Naive thymus-derived CD4-positive, alpha-beta T cell (primary cell): ENCODE results near the gene DMAC2L. TPM values are rescaled to one million over a fixed set of nuclear protein-coding genes. Genes with fewer than 3 reads are reported as not detected.
A peak's percentile ranks its signal among the peaks of the same experiment; 100 is the strongest.
"Not testable (repeated sequence)": the region's sequence is repeated elsewhere in the genome, so short reads cannot be mapped to it uniquely, and the experiment has no call there.

Source experiments
- ATAC-seq: fragments of 150-1000 bp; cut with Tn5 transposase; 2 replicates; pipeline ENCODE4 v1.10.0; 2021; ENCODE audit warnings: mild to moderate bottlenecking, moderate library complexity
- CTCF ChIA-PET: fragments of 350-600 bp; sonication (Branson Sonifier 250); formaldehyde crosslinking; loops from one replicate; lab custom pipeline; 2021; ENCODE audit warnings: antibody characterized with exemption; lab: Charles Lee
- POLR2A ChIA-PET: fragments of 350-600 bp; sonication (Branson Sonifier 250); formaldehyde crosslinking; loops from one replicate; lab custom pipeline; 2021; ENCODE audit warnings: antibody characterized with exemption, inconsistent platforms; lab: Charles Lee
- DNase-seq, 9 donors: peaks; one replicate each; pipeline versions ENCODE4 v3.0.0 to v3.0.0-alpha.2; 2020 to 2022; ENCODE audit warnings: mixed read lengths in 1 of 9
- H3K27ac ChIP-seq: one replicate; pipeline ENCODE4 v1.7.0; 2013; ENCODE audit warnings: mild to moderate bottlenecking, low read depth, low read length, moderate library complexity
- H3K27me3 ChIP-seq, 2 donors: one replicate each; pipeline ENCODE4 v1.7.0; 2013; ENCODE audit warnings: low read length in 2 of 2, mild to moderate bottlenecking in 2 of 2, moderate library complexity in 2 of 2; ENCODE audit not compliant: control insufficient read depth in 2 of 2, insufficient read depth in 2 of 2
- H3K36me3 ChIP-seq, 3 experiments: 1 replicate in 2 of 3; 2 replicates in 1 of 3; pipeline ENCODE4 v1.7.0; 2013; ENCODE audit warnings: low read length in 3 of 3, mild to moderate bottlenecking in 3 of 3, moderate library complexity in 1 of 3; ENCODE audit not compliant: insufficient read depth in 3 of 3, control insufficient read depth in 2 of 3
- H3K4me1 ChIP-seq, 2 donors: one replicate each; pipeline ENCODE4 v1.7.0; 2013; ENCODE audit warnings: low read length in 2 of 2, mild to moderate bottlenecking in 2 of 2, moderate library complexity in 1 of 2; ENCODE audit not compliant: control insufficient read depth in 2 of 2, insufficient read depth in 2 of 2
- H3K4me3 ChIP-seq: 2 replicates; pipeline ENCODE4 v1.7.0; 2013; ENCODE audit warnings: mild to moderate bottlenecking, low read length
- H3K9me3 ChIP-seq, 3 experiments: 1 replicate in 2 of 3; 2 replicates in 1 of 3; pipeline ENCODE4 v1.7.0; 2013; ENCODE audit warnings: low read length in 3 of 3; ENCODE audit not compliant: control insufficient read depth in 2 of 3
- H3K27ac Mint-ChIP-seq, 9 donors: one replicate each; pipeline ENCODE4 v1.8.0; 2020 to 2022; ENCODE audit warnings: mixed read lengths in 9 of 9, mild to moderate bottlenecking in 8 of 9, moderate library complexity in 5 of 9, inconsistent platforms in 2 of 9
- H3K27me3 Mint-ChIP-seq, 5 donors: one replicate each; pipeline ENCODE4 v1.8.0; 2021 to 2022; ENCODE audit warnings: mixed read lengths in 5 of 5, mild to moderate bottlenecking in 1 of 5
- H3K36me3 Mint-ChIP-seq, 5 donors: one replicate each; pipeline ENCODE4 v1.8.0; 2020 to 2022; ENCODE audit warnings: mixed read lengths in 5 of 5, mild to moderate bottlenecking in 3 of 5, inconsistent platforms in 1 of 5
- H3K4me1 Mint-ChIP-seq, 7 donors: one replicate each; pipeline ENCODE4 v1.8.0; 2020 to 2022; ENCODE audit warnings: mixed read lengths in 7 of 7, mild to moderate bottlenecking in 3 of 7, inconsistent platforms in 1 of 7
- H3K4me3 Mint-ChIP-seq, 10 donors: one replicate each; pipeline ENCODE4 v1.8.0; 2020 to 2022; ENCODE audit warnings: mild to moderate bottlenecking in 10 of 10, mixed read lengths in 10 of 10, moderate library complexity in 6 of 10, inconsistent platforms in 2 of 10
- H3K9me3 Mint-ChIP-seq, 11 donors: one replicate each; pipeline ENCODE4 v1.8.0; 2020 to 2022; ENCODE audit warnings: mixed read lengths in 11 of 11, mild to moderate bottlenecking in 4 of 11, inconsistent platforms in 1 of 11, moderate library complexity in 1 of 11
- intact Hi-C, 2 donors: fragments of 100-400 bp; cut with micrococcal nuclease; formaldehyde crosslinking; loops; one replicate each; pipeline ENCODE4 v1.15.1; 2023
- polyA plus RNA-seq, 2 donors: library from polyadenylated mRNA; unstranded; fragments of 300-500 nt; fragmentation: Illumina TruSeq; gene quantifications; one replicate each; pipeline ENCODE4 v1.2.3, GENCODE V29; 2021
- total RNA-seq, 6 experiments: library from RNA in 5 of 6; stranded (reverse) in 5 of 6; gene quantifications; 1 replicate in 5 of 6; 2 replicates in 1 of 6; pipeline ENCODE4 v1.2.3 and lab custom pipeline; 2021 to 2026

Gene DMAC2L
- total and polyA plus RNA-seq, 7 experiments from 2014 or later, result 13.1 to 27.5 (median 16.7) TPM

DNA sequence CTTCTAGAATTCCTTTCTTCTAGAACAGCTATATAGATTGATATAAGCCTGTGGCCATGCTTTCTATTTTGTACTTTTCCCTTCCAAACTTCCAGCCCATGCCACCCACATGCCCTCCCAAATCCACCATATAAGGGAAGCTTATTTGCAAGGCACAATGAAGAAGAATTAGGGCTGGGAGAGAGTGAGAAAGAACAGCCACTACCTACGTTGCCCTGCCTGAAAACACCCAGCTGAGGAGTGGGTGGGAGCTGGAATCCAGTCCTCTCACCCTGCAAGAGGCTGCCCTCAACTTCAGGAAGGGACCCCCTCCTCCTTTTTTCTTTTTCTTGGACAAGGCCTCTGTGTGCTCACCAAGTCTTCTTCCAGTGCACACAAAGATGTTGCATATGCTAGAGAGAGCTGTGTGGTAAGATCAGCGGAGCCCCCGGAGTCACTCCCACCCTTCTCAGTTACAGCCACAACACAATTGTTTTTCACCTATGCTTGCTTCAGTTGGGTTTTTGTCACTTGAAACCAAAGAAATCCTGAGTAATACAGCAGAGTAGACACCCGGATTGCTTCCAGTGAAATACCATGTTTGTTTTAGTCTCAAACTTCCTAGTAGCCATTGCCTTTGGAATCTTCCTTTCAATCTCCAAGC, 45.8 kb downstream of the DMAC2L start:
- ChIA-PET CTCF (no interaction called here), POLR2A (no interaction called here)
- no peak overlapping the region for H3K27ac ChIP-seq

DNA sequence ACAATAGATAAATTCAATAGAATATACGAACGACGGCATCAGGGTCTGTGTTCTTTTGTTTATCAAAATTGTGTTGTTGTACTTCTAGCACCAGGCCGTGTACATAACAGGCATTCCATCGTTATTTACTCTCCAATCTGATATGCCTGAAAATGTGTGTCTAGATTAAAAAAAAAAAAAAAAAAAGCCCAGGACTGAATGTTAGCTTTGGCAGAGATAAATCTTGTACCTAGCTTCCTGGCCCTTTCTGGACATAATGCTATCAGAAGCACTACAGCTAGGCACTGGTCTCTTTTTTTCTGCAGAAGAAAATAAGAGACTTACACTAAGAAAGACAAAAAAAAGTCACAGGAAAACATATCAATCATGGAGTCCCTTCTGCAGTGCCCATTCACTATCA, 47.5 kb downstream of the DMAC2L start:
- Mint-ChIP-seq H3K36me3 (peaks cover 29 to 55% (median 39%) of the 10 kb centered on the region in 5 donors), H3K4me3 (no peak overlapping the region), H3K9me3 (peaks cover 0 to 5% (median 0%) of the 10 kb centered on the region in 11 donors), H3K27ac (peak overlapping the region in 2 of 9 donors; percentile 35 to 46), H3K27me3 (no peaks in the 10 kb centered on the region), H3K4me1 (peaks cover 21 to 41% (median 32%) of the 10 kb centered on the region in 7 donors)
- H3K9me3 ChIP-seq, result no peaks in the 10 kb centered on the region
- intact Hi-C loops, result no loop called here
- CTCF ChIA-PET, result no interaction called here
- POLR2A ChIA-PET, result no interaction called here
- H3K27me3 ChIP-seq, result no peaks in the 10 kb centered on the region
- ATAC-seq, result no peak
- H3K36me3 ChIP-seq, result peaks cover 0 to 10% (median 5%) of the 10 kb centered on the region in 3 experiments
- H3K4me3 ChIP-seq, result no peak overlapping the region
- no peak overlapping the region for H3K27ac ChIP-seq
- H3K4me1 ChIP-seq, result peaks cover 8 to 10% of the 10 kb centered on the region in 2 donors
- DNase-seq, result no peak

More for the DNA sequence above, 45.8 kb downstream of the DMAC2L start:
- Histone ChIP-seq H3K27me3 (no peaks in the 10 kb centered on the region), H3K36me3 (peaks cover 0 to 10% (median 5%) of the 10 kb centered on the region in 3 experiments), H3K4me1 (peaks cover 0 to 2% of the 10 kb centered on the region in 2 donors), H3K9me3 (no peaks in the 10 kb centered on the region), H3K4me3 (no peak overlapping the region)
- Mint-ChIP-seq H3K36me3 (peaks cover 29 to 51% (median 44%) of the 10 kb centered on the region in 5 donors), H3K4me3 (no peak overlapping the region), H3K27ac (peak overlapping the region in 1 of 9 donors; percentile 72), H3K27me3 (no peaks in the 10 kb centered on the region), H3K9me3 (peaks cover 0 to 5% (median 0%) of the 10 kb centered on the region in 11 donors), H3K4me1 (peaks cover 14 to 28% (median 23%) of the 10 kb centered on the region in 7 donors)
- DNase-seq (no peak), ATAC-seq (no peak)
- intact Hi-C loops, result no loop called here

DNA sequence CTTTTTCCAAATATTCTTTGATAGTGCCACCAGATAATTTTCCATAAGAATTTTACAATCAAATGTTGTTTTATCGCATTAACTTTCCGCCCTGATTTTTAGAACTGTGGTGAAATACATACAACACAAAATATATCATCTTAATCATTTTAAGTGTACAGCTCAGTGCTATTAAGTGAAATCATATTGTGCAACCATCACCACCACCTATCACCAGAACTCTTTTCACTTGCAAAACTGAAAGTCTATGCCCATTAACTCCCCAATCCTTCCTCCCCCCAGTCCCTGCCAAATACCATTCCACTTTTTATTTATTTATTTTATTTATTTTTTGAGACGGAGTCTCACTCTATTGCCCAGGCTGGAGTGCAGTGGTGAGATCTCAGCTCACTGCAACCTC, 48.0 kb downstream of the DMAC2L start:
- no peaks in the 10 kb centered on the region for H3K27me3 Mint-ChIP-seq
- Histone ChIP-seq H3K4me3 (no peak overlapping the region), H3K27ac (no peak overlapping the region), H3K9me3 (no peaks in the 10 kb centered on the region), H3K36me3 (peaks cover 0 to 10% (median 5%) of the 10 kb centered on the region in 3 experiments), H3K4me1 (peaks cover 10 to 12% of the 10 kb centered on the region in 2 donors), H3K27me3 (no peaks in the 10 kb centered on the region)
- H3K4me1 Mint-ChIP-seq, result peaks cover 21 to 45% (median 35%) of the 10 kb centered on the region in 7 donors
- DNase-seq, result no peak
- H3K9me3 Mint-ChIP-seq, result peaks cover 0 to 5% (median 0%) of the 10 kb centered on the region in 11 donors
- ChIA-PET CTCF (no interaction called here), POLR2A (interaction anchor here (0.8 to 1.7 kb wide), 2 partner anchors 500 to 592 kb away, joined by 4 to 5 read pairs; partner anchors contain the start of gene KLHDC2)
- intact Hi-C loops, result no loop called here
- peak overlapping the region in 1 of 10 donors; percentile 14 for H3K4me3 Mint-ChIP-seq
- peak overlapping the region in 3 of 9 donors; percentile 35 to 68 (median 46) for H3K27ac Mint-ChIP-seq
- no peak for ATAC-seq
- peaks cover 29 to 55% (median 39%) of the 10 kb centered on the region in 5 donors for H3K36me3 Mint-ChIP-seq

DNA sequence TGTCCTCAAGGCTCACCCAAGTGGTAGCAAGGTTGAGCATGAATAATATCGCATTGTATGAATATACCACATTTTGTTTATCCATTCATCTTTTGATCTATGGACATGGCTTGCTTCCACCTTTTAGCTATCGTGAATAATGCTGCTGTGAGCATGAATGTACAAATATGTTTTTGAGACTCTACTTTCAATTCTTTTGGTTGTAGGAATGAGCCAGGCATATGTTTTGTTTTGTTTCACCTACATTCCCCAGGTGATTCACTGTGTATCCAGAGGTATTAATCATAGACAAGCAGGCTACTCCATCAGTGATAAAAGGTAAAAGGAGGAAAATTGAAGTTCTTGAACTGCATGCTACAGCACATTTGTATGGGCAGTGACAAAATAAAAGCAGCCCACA, 48.7 kb downstream of the DMAC2L start:
- ChIA-PET POLR2A (interaction anchor here (0.7 to 1.7 kb wide), 3 partner anchors 30 to 593 kb away, joined by 4 to 5 read pairs (median 4); partner anchors contain the start of gene KLHDC2), CTCF (no interaction called here)
- peaks cover 10 to 12% of the 10 kb centered on the region in 2 donors for H3K4me1 ChIP-seq
- DNase-seq, result no peak
- H3K27me3 ChIP-seq, result no peaks in the 10 kb centered on the region
- Mint-ChIP-seq H3K36me3 (peaks cover 29 to 50% (median 39%) of the 10 kb centered on the region in 5 donors), H3K9me3 (peaks cover 0 to 5% (median 0%) of the 10 kb centered on the region in 11 donors), H3K4me1 (peaks cover 21 to 51% (median 35%) of the 10 kb centered on the region in 7 donors), H3K27me3 (no peaks in the 10 kb centered on the region), H3K27ac (peak overlapping the region in 3 of 9 donors; percentile 32 to 63 (median 58)), H3K4me3 (no peak overlapping the region)
- intact Hi-C loops, result no loop called here
- ATAC-seq, result no peak
- peaks cover 0 to 10% (median 5%) of the 10 kb centered on the region in 3 experiments for H3K36me3 ChIP-seq
- no peak overlapping the region for H3K27ac ChIP-seq
- no peak overlapping the region for H3K4me3 ChIP-seq
- H3K9me3 ChIP-seq, result no peaks in the 10 kb centered on the region

DNA sequence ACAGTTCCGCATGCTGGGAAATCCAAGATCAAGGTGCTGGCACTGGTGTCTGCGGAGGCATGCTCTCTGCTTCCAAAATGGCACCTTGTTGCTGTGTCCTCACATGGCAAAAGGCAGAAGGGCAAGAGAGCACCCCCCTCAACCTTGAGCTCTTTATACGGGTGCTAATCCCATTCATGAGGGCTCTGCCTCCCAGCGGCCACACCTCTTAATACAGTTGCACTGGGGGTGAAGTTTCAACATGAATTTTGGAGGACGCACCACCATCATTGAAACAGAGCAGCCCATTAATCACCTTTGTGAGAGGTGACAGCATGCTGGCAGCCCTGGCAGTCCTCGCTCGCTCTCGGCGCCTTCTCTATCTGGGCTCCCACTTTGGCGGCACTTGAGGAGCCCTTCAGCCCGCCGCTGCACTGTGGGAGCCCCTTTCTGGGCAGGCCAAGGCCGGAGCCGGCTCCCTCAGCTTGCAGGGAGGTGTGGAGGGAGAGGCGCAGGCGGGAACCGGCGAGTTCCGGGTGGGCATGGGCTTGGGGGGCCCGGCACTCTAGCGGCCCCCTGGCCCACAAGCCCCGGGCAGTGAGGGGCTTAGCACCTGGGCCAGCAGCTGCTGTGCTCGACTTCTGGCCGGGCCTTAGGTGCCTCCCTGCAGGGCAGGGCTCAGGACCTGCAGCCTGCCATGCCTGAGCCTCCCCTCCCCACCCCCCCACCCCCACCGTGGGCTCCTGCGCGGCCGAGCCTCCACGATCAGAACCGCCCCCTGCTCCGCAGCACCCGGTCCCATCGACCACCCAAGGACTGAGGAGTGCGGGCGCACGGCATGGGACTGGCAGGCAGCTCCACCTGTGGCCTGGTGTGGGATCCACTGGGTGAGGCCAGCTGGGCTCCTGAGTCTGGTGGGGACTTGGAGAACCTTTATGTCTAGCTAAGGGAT, 49.6 kb downstream of the DMAC2L start:
- intact Hi-C loops, result loop anchor here (2.0 kb wide), 2 partner anchors 41 to 171 kb away; partner anchors contain the start of gene MAP4K5 (in 1 of the 2)
- not testable (repeated sequence) for ATAC-seq
- CTCF ChIA-PET, result interaction anchor here (0.8 kb wide), 1 partner anchor 44 kb away, joined by 3 read pairs; no protein-coding TSS in a partner anchor

More for the DNA sequence above, 49.6 kb downstream of the DMAC2L start:
- H3K27ac ChIP-seq, H3K9me3 Mint-ChIP-seq, DNase-seq, H3K4me3 ChIP-seq, H3K9me3 ChIP-seq, H3K27me3 Mint-ChIP-seq, H3K27me3 ChIP-seq: not testable (repeated sequence)
- Mint-ChIP-seq H3K36me3 (peaks cover 23 to 44% (median 32%) of the 10 kb centered on the region in 5 donors), H3K27ac (peak overlapping the region in 2 of 9 donors; percentile 92 to 95), H3K4me3 (peak overlapping the region in 5 of 10 donors; percentile 80 to 94 (median 88)), H3K4me1 (peaks cover 21 to 51% (median 40%) of the 10 kb centered on the region in 7 donors)
- POLR2A ChIA-PET, result interaction anchor here (1.3 to 1.7 kb wide), 2 partner anchors 594 to 763 kb away, joined by 4 read pairs; partner anchors contain the start of genes KLHDC2 and LRR1
- peaks cover 0 to 10% (median 5%) of the 10 kb centered on the region in 3 experiments for H3K36me3 ChIP-seq
- H3K4me1 ChIP-seq, result peaks cover 10 to 12% of the 10 kb centered on the region in 2 donors
